ELF-1 (cell line): ENCODE results near the gene C16orf82.
A peak's percentile ranks its signal among the peaks of the same experiment; 100 is the strongest.
"Not testable (repeated sequence)": the region's sequence is repeated elsewhere in the genome, so short reads cannot be mapped to it uniquely, and the experiment has no call there.

Experiments
- DNase-seq: peaks from one replicate; pipeline ENCODE4 v3.0.0-alpha.2; 2016; ENCODE audit warnings: low read depth, low spot score

Gene C16orf82

GRCh38 chr16:27066668-27067537 lies at the start of gene C16orf82:
C16orf82 (plus strand) TSS chr16:27066927.
- DNase-seq: peak; percentile 70

- no peak for DNase-seq
These were observed 46.7 kb upstream of the C16orf82 start for GRCh38 chr16:27020031-27020430.

GRCh38 chr16:27024010-27024409 lies 42.7 kb upstream of the C16orf82 start:
- no peak for DNase-seq

GRCh38 chr16:27025581-27025980 lies 41.1 kb upstream of the C16orf82 start:
- DNase-seq: no peak

- DNase-seq: no peak
These were observed 38.8 kb upstream of the C16orf82 start for GRCh38 chr16:27027971-27028370.

GRCh38 chr16:27028591-27029110 lies 38.1 kb upstream of the C16orf82 start:
- no peak for DNase-seq

- no peak for DNase-seq
These were observed 37.2 kb upstream of the C16orf82 start for GRCh38 chr16:27029525-27029924.

GRCh38 chr16:27033281-27033979 lies 33.3 kb upstream of the C16orf82 start:
- DNase-seq: no peak

GRCh38 chr16:27040732-27041131 lies 26.0 kb upstream of the C16orf82 start:
- no peak for DNase-seq

GRCh38 chr16:27046958-27047518 lies 19.7 kb upstream of the C16orf82 start:
- DNase-seq: no peak

- no peak for DNase-seq
These were observed 18.4 kb upstream of the C16orf82 start for GRCh38 chr16:27048316-27048715.

- no peak for DNase-seq
These were observed 17.6 kb upstream of the C16orf82 start for GRCh38 chr16:27049117-27049516.

GRCh38 chr16:27052007-27052406 lies 14.7 kb upstream of the C16orf82 start:
- no peak for DNase-seq

- no peak for DNase-seq
These were observed 12.7 kb upstream of the C16orf82 start for GRCh38 chr16:27053996-27054395.

- DNase-seq: no peak
These were observed 8.4 kb upstream of the C16orf82 start for GRCh38 chr16:27058299-27058698.

GRCh38 chr16:27070776-27071175 lies 4.0 kb downstream of the C16orf82 start:
- no peak for DNase-seq

- DNase-seq: no peak
These were observed 7.0 kb downstream of the C16orf82 start for GRCh38 chr16:27073733-27074132.

- DNase-seq: peak; percentile 42
These were observed 14.2 kb downstream of the C16orf82 start for GRCh38 chr16:27080895-27081294.

- DNase-seq: peak; percentile 36
These were observed 17.1 kb downstream of the C16orf82 start for GRCh38 chr16:27083861-27084261.

- no peak for DNase-seq
These were observed 17.7 kb downstream of the C16orf82 start for GRCh38 chr16:27084307-27085028.

GRCh38 chr16:27085182-27085581 lies 18.5 kb downstream of the C16orf82 start:
- DNase-seq: no peak

- DNase-seq: not testable (repeated sequence)
These were observed 19.3 kb downstream of the C16orf82 start for GRCh38 chr16:27086031-27086430.
